HG03103 (cell line): ENCODE results near the gene NTM.
"Not testable (repeated sequence)": the region's sequence is repeated elsewhere in the genome, so short reads cannot be mapped to it uniquely, and the experiment has no call there.

Experiments
- ATAC-seq: cut with Tn5 transposase; IDR thresholded peaks from one replicate; pipeline ENCODE4 v1.9.1; 2021; ENCODE audit warnings: low read depth; ENCODE audit not compliant: unreplicated experiment

Gene NTM

GRCh38 chr11:132043714-132044113 lies 673.3 kb downstream of the NTM start:
- ATAC-seq: no peak

- no peak for ATAC-seq
These were observed 674.7 kb downstream of the NTM start for GRCh38 chr11:132045107-132045506.

- ATAC-seq: no peak
These were observed 676.0 kb downstream of the NTM start for GRCh38 chr11:132046288-132046865.

- ATAC-seq: no peak
These were observed 676.8 kb downstream of the NTM start for GRCh38 chr11:132047167-132047566.

GRCh38 chr11:132048040-132048439 lies 677.6 kb downstream of the NTM start:
- ATAC-seq: no peak

- no peak for ATAC-seq
These were observed 678.8 kb downstream of the NTM start for GRCh38 chr11:132049205-132049604.

- no peak for ATAC-seq
These were observed 679.6 kb downstream of the NTM start for GRCh38 chr11:132050049-132050448.

- ATAC-seq: no peak
These were observed 680.3 kb downstream of the NTM start for GRCh38 chr11:132050577-132051165.

GRCh38 chr11:132051704-132052103 lies 681.3 kb downstream of the NTM start:
- ATAC-seq: no peak

GRCh38 chr11:132052342-132052741 lies 681.9 kb downstream of the NTM start:
- ATAC-seq: no peak

- no peak for ATAC-seq
These were observed 682.5 kb downstream of the NTM start for GRCh38 chr11:132052904-132053303.

- ATAC-seq: no peak
These were observed 684.4 kb downstream of the NTM start for GRCh38 chr11:132054822-132055221.

- ATAC-seq: no peak
These were observed 684.9 kb downstream of the NTM start for GRCh38 chr11:132055296-132055695.

GRCh38 chr11:132056689-132057088 lies 686.3 kb downstream of the NTM start:
- ATAC-seq: no peak

GRCh38 chr11:132057266-132057665 lies 686.9 kb downstream of the NTM start:
- ATAC-seq: no peak

- ATAC-seq: no peak
These were observed 687.9 kb downstream of the NTM start for GRCh38 chr11:132058211-132058772.

- ATAC-seq: no peak
These were observed 690.2 kb downstream of the NTM start for GRCh38 chr11:132060567-132060966.

GRCh38 chr11:132062031-132062430 lies 691.6 kb downstream of the NTM start:
- no peak for ATAC-seq

GRCh38 chr11:132062541-132062940 lies 692.1 kb downstream of the NTM start:
- no peak for ATAC-seq

GRCh38 chr11:132064987-132065620 lies 694.7 kb downstream of the NTM start:
- no peak for ATAC-seq

GRCh38 chr11:132068556-132068955 lies 698.1 kb downstream of the NTM start:
- ATAC-seq: no peak

GRCh38 chr11:132069593-132069992 lies 699.2 kb downstream of the NTM start:
- not testable (repeated sequence) for ATAC-seq
